ENCODE results near the gene CRB1. TPM values are rescaled to one million over a fixed set of nuclear protein-coding genes. Genes with fewer than 3 reads are reported as not detected.

Gene CRB1
- total and polyA plus RNA-seq, 2 experiments from 2014 or later = 0.27 to 0.56 TPM

- TF ChIP-seq EZH2phosphoT487 (IDR thresholded peaks at IDR 0.05; ENCODE audit: unreplicated experiment) = no peak
These were observed 145.5 kb downstream of the CRB1 start (continued) for GRCh38 chr1:197413564-197413963.

GRCh38 chr1:197415221-197415620 is 147.2 kb downstream of the CRB1 start:
- Mint-ChIP-seq H3K9me3 (no peaks in the 10 kb centered on the region), H3K4me1 (no peaks in the 10 kb centered on the region; the same call in 2 of the 3 replicates), H3K27me3 (ENCODE audit: insufficient read depth, low read depth, poor library complexity) (no peaks in the 10 kb centered on the region), H3K27ac (no peak overlapping the region), H3K4me3 (no peak overlapping the region), H3K36me3 (ENCODE audit: low read depth) (no peaks in the 10 kb centered on the region)
- H3K4me2 ChIP-seq = no peak overlapping the region
- no peak overlapping the region for H3K4me3 ChIP-seq
- H3K27ac ChIP-seq (ENCODE audit: low read depth) = no peak overlapping the region
- no peak for TF ChIP-seq STAT1 (IDR thresholded peaks at IDR 0.05; ENCODE audit: unreplicated experiment)
- no peak for TF ChIP-seq NANOG (IDR thresholded peaks at IDR 0.05; ENCODE audit: borderline replicate concordance)
- TF ChIP-seq ZNF114 (CRISPR knock-in tag; IDR thresholded peaks at IDR 0.05) = no peak
- no peak for TF ChIP-seq CTCF (conservative IDR thresholded peaks at IDR 0.05; ENCODE audit: low read depth in 2 of 2)
- TF ChIP-seq EZH2 (IDR thresholded peaks at IDR 0.05; ENCODE audit: low read depth, unreplicated experiment) = no peak
- H3K9me2 ChIP-seq (ENCODE audit: insufficient read depth) = no peaks in the 10 kb centered on the region
- no peaks in the 10 kb centered on the region for H3K79me2 ChIP-seq (replicated peaks; ENCODE audit: insufficient read depth)
- no peaks in the 10 kb centered on the region for H3K27me3 ChIP-seq (ENCODE audit: insufficient read depth)
- ATAC-seq = no peak
- H3F3A ChIP-seq (replicated peaks; ENCODE audit: low read depth) = no peaks in the 10 kb centered on the region
- no peak overlapping the region for H2AFZ ChIP-seq
- no peaks in the 10 kb centered on the region for H3K4me1 ChIP-seq (ENCODE audit: insufficient read depth)
- DNase-seq (ENCODE audit: low spot score) = no peak
- H4K20me1 ChIP-seq (replicated peaks; ENCODE audit: insufficient read depth) = no peaks in the 10 kb centered on the region
- H3K36me3 ChIP-seq (ENCODE audit: insufficient read depth) = no peaks in the 10 kb centered on the region

GRCh38 chr1:197418693-197419092 is 150.6 kb downstream of the CRB1 start:
- Mint-ChIP-seq H3K27me3 (ENCODE audit: insufficient read depth, low read depth, poor library complexity) (no peaks in the 10 kb centered on the region), H3K9me3 (no peaks in the 10 kb centered on the region), H3K27ac (no peak overlapping the region), H3K4me1 (no peaks in the 10 kb centered on the region), H3K36me3 (ENCODE audit: low read depth) (no peaks in the 10 kb centered on the region), H3K4me3 (no peak overlapping the region)
- Histone ChIP-seq H3K27me3 (ENCODE audit: insufficient read depth) (no peaks in the 10 kb centered on the region), H3K4me2 (no peak overlapping the region), H3K79me2 (replicated peaks; ENCODE audit: insufficient read depth) (no peaks in the 10 kb centered on the region), H4K20me1 (replicated peaks; ENCODE audit: insufficient read depth) (no peaks in the 10 kb centered on the region), H3K4me3 (no peak overlapping the region), H2AFZ (no peak overlapping the region), H3K36me3 (ENCODE audit: insufficient read depth) (no peaks in the 10 kb centered on the region), H3K27ac (ENCODE audit: low read depth) (no peak overlapping the region), H3K4me1 (ENCODE audit: insufficient read depth) (no peaks in the 10 kb centered on the region), H3K9me2 (ENCODE audit: insufficient read depth) (no peaks in the 10 kb centered on the region), H3F3A (replicated peaks; ENCODE audit: low read depth) (no peaks in the 10 kb centered on the region)
- no peak for ATAC-seq
- DNase-seq (ENCODE audit: low spot score) = no peak
- no peak for TF ChIP-seq JUNB (IDR thresholded peaks at IDR 0.05; ENCODE audit: unreplicated experiment)
- TF ChIP-seq CREB1 (CRISPR knock-in tag; IDR thresholded peaks at IDR 0.05; ENCODE audit: low read depth) = no peak
- TF ChIP-seq STAT1 (IDR thresholded peaks at IDR 0.05; ENCODE audit: unreplicated experiment) = no peak
- TF ChIP-seq EZH2 (IDR thresholded peaks at IDR 0.05; ENCODE audit: low read depth, unreplicated experiment) = no peak
- TF ChIP-seq EZH2phosphoT487 (IDR thresholded peaks at IDR 0.05; ENCODE audit: unreplicated experiment) = no peak
- TF ChIP-seq NANOG (IDR thresholded peaks at IDR 0.05; ENCODE audit: borderline replicate concordance) = no peak
- no peak for TF ChIP-seq REST (IDR thresholded peaks at IDR 0.05; ENCODE audit: unreplicated experiment)
